ENCODE results near the gene NOP14. TPM values are rescaled to one million over a fixed set of nuclear protein-coding genes. Genes with fewer than 3 reads are reported as not detected.

The NOP14 gene
- total and polyA plus RNA-seq, 8 donors: 11.1 to 31.0 (median 17.4) TPM

- H3K4me1 ChIP-seq: no peaks in the 10 kb centered on the region
Measured at GRCh38 chr4:2954358-2955185, 8.6 kb downstream of the NOP14 start.

GRCh38 chr4:2953496-2953895, 9.7 kb downstream of the NOP14 start:
- no peak for ATAC-seq
- H3K27ac ChIP-seq: no peak overlapping the region
- peaks cover 4 to 70% (median 36%) of the 10 kb centered on the region in 3 donors for H3K36me3 ChIP-seq

More at GRCh38 chr4:2954358-2955185, 8.6 kb downstream of the NOP14 start:
- 91 to 95% methylated on average over 30 to 33 of the region's 33 CpGs for WGBS, 2 donors
- Histone ChIP-seq H3K9me3 (no peaks in the 10 kb centered on the region), H3K27me3 (no peaks in the 10 kb centered on the region), H3K27ac (no peak overlapping the region), H3K4me3 (no peak overlapping the region), H3K36me3 (peaks cover 4 to 60% (median 31%) of the 10 kb centered on the region in 3 donors)
- DNase-seq (peak in 1 of 6 donors; percentile 29), FAIRE-seq (no peak), ATAC-seq (peak in 2 of 4 donors; percentile 9 to 19)
- intact Hi-C loops (cut with DNase I): no loop called here
- no peak for TF ChIP-seq CTCF (IDR thresholded peaks at IDR 0.05)

GRCh38 chr4:2950221-2950989, 12.8 kb downstream of the NOP14 start:
- Histone ChIP-seq H3K9me3 (no peaks in the 10 kb centered on the region), H3K27me3 (no peaks in the 10 kb centered on the region), H3K4me3 (no peak overlapping the region), H3K36me3 (peaks cover 5 to 79% (median 50%) of the 10 kb centered on the region in 3 donors), H3K27ac (no peak overlapping the region), H3K4me1 (no peaks in the 10 kb centered on the region)
- DNase-seq (peak in 2 of 6 donors; percentile 17 to 36), FAIRE-seq (no peak), ATAC-seq (no peak)
- no peak for TF ChIP-seq CTCF (IDR thresholded peaks at IDR 0.05)
- intact Hi-C loops (cut with DNase I): no loop called here
- WGBS, 2 donors: 93 to 94% methylated on average over 16 of the region's 16 CpGs

More at GRCh38 chr4:2953496-2953895, 9.7 kb downstream of the NOP14 start:
- intact Hi-C loops (cut with DNase I): no loop called here
- Histone ChIP-seq H3K4me3 (no peak overlapping the region), H3K27me3 (no peaks in the 10 kb centered on the region), H3K4me1 (no peaks in the 10 kb centered on the region), H3K9me3 (no peaks in the 10 kb centered on the region)
- FAIRE-seq (no peak), DNase-seq (no peak)
- WGBS, 2 donors: 61 to 74% methylated on average over 6 of the region's 6 CpGs
- TF ChIP-seq CTCF (IDR thresholded peaks at IDR 0.05): no peak

- ATAC-seq (no peak), DNase-seq (peak in 1 of 6 donors; percentile 7), FAIRE-seq (no peak)
- no peak for TF ChIP-seq CTCF (IDR thresholded peaks at IDR 0.05)
- Histone ChIP-seq H3K27me3 (no peaks in the 10 kb centered on the region), H3K36me3 (peaks cover 5 to 85% (median 55%) of the 10 kb centered on the region in 3 donors), H3K27ac (no peak overlapping the region), H3K9me3 (no peaks in the 10 kb centered on the region), H3K4me3 (no peak overlapping the region), H3K4me1 (no peaks in the 10 kb centered on the region)
- intact Hi-C loops (cut with DNase I): no loop called here
- 92 to 94% methylated on average over 11 of the region's 11 CpGs for WGBS, 2 donors
Measured at GRCh38 chr4:2949782-2950125, 13.5 kb downstream of the NOP14 start.

Measured in pancreas (tissue), 10 donors.